ENCODE data around the gene CCDC92B.
"Not testable (repeated sequence)": the region's sequence is repeated elsewhere in the genome, so short reads cannot be mapped to it uniquely, and the experiment has no call there.

CCDC92B gene

GRCh38 chr17:2749058-2749783 is at the start of gene CCDC92B:
Gene CCDC92B (minus strand): TSS chr17:2749652. CDS start chr17:2735145, 14,507 bp downstream.
- DNase-seq = no peak

GRCh38 chr17:2798678-2799077 is 49.2 kb upstream of the CCDC92B start:
- DNase-seq = no peak

GRCh38 chr17:2798188-2798587 is 48.7 kb upstream of the CCDC92B start:
- no peak for DNase-seq

GRCh38 chr17:2797637-2798036 is 48.2 kb upstream of the CCDC92B start:
- no peak for DNase-seq

GRCh38 chr17:2797226-2797625 is 47.8 kb upstream of the CCDC92B start:
- no peak for DNase-seq

GRCh38 chr17:2796164-2797125 is 47.0 kb upstream of the CCDC92B start, which contains the start of gene RAP1GAP2:
Gene RAP1GAP2 (plus strand): TSS chr17:2796438. CDS start chr17:2796528, 90 bp downstream.
- peak; percentile 63 for DNase-seq

- no peak for DNase-seq
Measured at GRCh38 chr17:2795441-2796163, 46.1 kb upstream of the CCDC92B start.

- DNase-seq = no peak
Measured at GRCh38 chr17:2794111-2794803, 44.8 kb upstream of the CCDC92B start.

- peak; percentile 65 for DNase-seq
Measured at GRCh38 chr17:2792366-2793169, 43.1 kb upstream of the CCDC92B start.

- no peak for DNase-seq
Measured at GRCh38 chr17:2789700-2790099, 40.2 kb upstream of the CCDC92B start.

- peak; percentile 92 for DNase-seq
Measured at GRCh38 chr17:2786176-2786881, 36.9 kb upstream of the CCDC92B start.

GRCh38 chr17:2785376-2785775 is 35.9 kb upstream of the CCDC92B start:
- DNase-seq = not testable (repeated sequence)

- DNase-seq = no peak
Measured at GRCh38 chr17:2784864-2785263, 35.4 kb upstream of the CCDC92B start.

- no peak for DNase-seq
Measured at GRCh38 chr17:2783310-2784030, 34.0 kb upstream of the CCDC92B start.

GRCh38 chr17:2782055-2782454 is 32.6 kb upstream of the CCDC92B start:
- no peak for DNase-seq

- DNase-seq = not testable (repeated sequence)
Measured at GRCh38 chr17:2781598-2781997, 32.1 kb upstream of the CCDC92B start.

- DNase-seq = no peak
Measured at GRCh38 chr17:2780931-2781454, 31.5 kb upstream of the CCDC92B start.

- DNase-seq = no peak
Measured at GRCh38 chr17:2780256-2780655, 30.8 kb upstream of the CCDC92B start.

GRCh38 chr17:2779545-2779944 is 30.1 kb upstream of the CCDC92B start:
- DNase-seq = no peak

- no peak for DNase-seq
Measured at GRCh38 chr17:2778489-2778888, 29.0 kb upstream of the CCDC92B start.

All from stimulated activated CD4-positive, alpha-beta T cell treated with anti-CD3 and anti-CD28 coated beads, Interleukin-4, amount 100 ng/mL, for 24 hours (primary cell).